GM13977 (cell line): ENCODE data around the gene MXRA8.

ENCODE experiments used
- DNase-seq: peaks from one replicate; pipeline ENCODE4 v3.0.0; 2012; ENCODE audit warnings: low spot score
- in situ Hi-C: fragments of 300-500 bp; cut with MboI; formaldehyde crosslinking; loops from one replicate; pipeline ENCODE4 v1.12.0; 2022; ENCODE audit warnings: low sequenced_read_pairs, low pct_unique_long_range_greater_than_20kb, mixed read lengths, inconsistent platforms; ENCODE audit not compliant: unreplicated experiment
- TF ChIP-seq, protein P1 (sequence below): IDR thresholded peaks from 2 replicates; pipeline ENCODE4 v1.5.1; 2012; ENCODE audit warnings: mild to moderate bottlenecking, control low read depth; ENCODE audit not compliant: insufficient read depth; ENCODE audit errors: extremely low read depth, missing control alignments

MXRA8 gene

DNA sequence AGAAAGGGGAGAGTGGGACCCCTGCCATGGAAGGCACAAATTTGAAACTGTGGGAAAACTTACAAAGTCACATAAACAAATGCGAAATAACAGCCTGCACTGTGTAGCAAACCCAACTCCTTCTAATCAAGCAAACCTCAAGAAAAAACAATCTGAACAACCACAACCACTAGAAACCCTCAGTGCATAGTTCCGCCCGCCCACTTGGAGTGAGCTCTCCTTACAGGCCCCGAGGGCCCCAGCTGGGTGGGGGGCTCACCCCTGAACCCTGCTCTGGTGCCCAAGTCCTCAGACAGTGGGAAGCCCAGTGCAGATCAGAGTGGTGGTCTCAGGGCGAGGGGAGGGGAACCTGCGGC is 931 bp upstream of the MXRA8 start:
- TF ChIP-seq, protein P1, sequence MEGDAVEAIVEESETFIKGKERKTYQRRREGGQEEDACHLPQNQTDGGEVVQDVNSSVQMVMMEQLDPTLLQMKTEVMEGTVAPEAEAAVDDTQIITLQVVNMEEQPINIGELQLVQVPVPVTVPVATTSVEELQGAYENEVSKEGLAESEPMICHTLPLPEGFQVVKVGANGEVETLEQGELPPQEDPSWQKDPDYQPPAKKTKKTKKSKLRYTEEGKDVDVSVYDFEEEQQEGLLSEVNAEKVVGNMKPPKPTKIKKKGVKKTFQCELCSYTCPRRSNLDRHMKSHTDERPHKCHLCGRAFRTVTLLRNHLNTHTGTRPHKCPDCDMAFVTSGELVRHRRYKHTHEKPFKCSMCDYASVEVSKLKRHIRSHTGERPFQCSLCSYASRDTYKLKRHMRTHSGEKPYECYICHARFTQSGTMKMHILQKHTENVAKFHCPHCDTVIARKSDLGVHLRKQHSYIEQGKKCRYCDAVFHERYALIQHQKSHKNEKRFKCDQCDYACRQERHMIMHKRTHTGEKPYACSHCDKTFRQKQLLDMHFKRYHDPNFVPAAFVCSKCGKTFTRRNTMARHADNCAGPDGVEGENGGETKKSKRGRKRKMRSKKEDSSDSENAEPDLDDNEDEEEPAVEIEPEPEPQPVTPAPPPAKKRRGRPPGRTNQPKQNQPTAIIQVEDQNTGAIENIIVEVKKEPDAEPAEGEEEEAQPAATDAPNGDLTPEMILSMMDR, result no peak
- no peak for DNase-seq
- in situ Hi-C loops, result no loop called here

DNA sequence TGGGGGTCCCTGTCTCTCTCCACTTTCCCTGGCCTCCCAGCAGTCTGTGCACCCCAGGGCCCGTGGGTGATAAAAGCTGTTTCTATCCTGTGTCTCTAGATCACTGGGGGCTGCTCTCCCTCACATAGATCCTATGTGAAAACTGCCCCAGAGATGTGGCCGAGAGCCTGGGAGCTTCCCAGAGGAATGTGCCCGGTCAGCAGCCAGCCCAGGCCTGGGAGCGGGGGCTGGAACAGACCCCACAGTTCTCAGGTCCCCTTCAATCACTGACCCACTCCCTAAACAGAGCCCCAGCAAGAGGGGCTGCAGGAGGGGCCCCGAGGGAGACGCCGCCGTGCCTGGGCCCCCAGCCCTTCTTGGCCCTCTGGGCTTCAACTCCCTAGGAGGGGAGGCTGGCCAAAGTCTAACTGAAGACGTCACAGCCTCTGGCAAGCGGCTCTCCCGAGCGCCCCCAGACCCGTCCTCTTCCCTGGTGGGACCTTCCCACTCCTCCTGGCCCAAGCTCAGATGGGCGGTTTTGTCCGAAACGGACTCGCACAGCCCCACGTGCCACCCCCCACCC is 403 bp downstream of the MXRA8 start:
- in situ Hi-C loops, result no loop called here
- TF ChIP-seq, protein P1, result no peak
- DNase-seq, result no peak

- DNase-seq, result no peak
- in situ Hi-C loops, result no loop called here
- TF ChIP-seq, protein P1, result no peak
Observed at GRCh38 chr1:1356796-1357401, 1.5 kb downstream of the MXRA8 start.

GRCh38 chr1:1356166-1356795 is 2.1 kb downstream of the MXRA8 start:
- DNase-seq, result no peak
- TF ChIP-seq, protein P1, result no peak
- in situ Hi-C loops, result no loop called here

DNA sequence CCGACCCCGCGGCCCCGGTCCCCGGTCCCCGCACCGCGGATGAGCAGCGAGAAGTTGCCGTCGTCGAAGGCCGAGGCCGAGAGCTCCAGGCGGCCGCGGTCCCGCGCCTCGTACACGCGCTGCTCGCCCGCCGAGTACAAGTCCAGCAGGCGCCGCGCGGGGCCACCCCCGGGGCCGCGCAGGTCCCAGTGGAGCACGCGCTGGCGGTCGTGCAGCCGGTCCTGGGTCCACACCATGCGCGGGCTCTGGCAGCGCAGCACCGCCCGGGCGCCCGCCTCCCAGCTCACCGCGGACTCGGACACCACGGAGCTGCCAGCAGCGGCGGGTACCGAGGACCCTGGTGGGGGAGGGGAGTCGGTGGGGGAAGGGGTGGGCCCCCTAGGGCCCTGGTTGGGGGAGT is 2.9 kb downstream of the MXRA8 start:
- in situ Hi-C loops, result no loop called here
- TF ChIP-seq, protein P1, result no peak
- DNase-seq, result no peak

- no peak for DNase-seq
- in situ Hi-C loops, result no loop called here
- TF ChIP-seq, protein P1, result no peak
Observed at GRCh38 chr1:1354271-1355247, 3.8 kb downstream of the MXRA8 start.
